ENCODE measurements around the gene VWC2. TPM values are rescaled to one million over a fixed set of nuclear protein-coding genes. Genes with fewer than 3 reads are reported as not detected.

Gene VWC2
- under 1 TPM; 0.10 to 0.60 TPM for total RNA-seq
- long read RNA-seq, donor 1, full-length matches to known transcripts = 1 of 2 reads
- long read RNA-seq, donor 1, partial matches to known transcripts = 0 of 2 reads
- long read RNA-seq, donor 1, other reads (novel, unspliced or antisense) = 1 of 2 reads
- long read RNA-seq, donor 2 = 0 reads

GRCh38 chr7:49773218-49773935 lies at the start of gene VWC2:
TSS of gene VWC2 (plus strand) at chr7:49773638. CDS start at chr7:49775436, 1,798 bp downstream.
- no peak for DNase-seq (ENCODE audit: low spot score)
- intact Hi-C loops (cut with DNase I) = no loop called here

DNA sequence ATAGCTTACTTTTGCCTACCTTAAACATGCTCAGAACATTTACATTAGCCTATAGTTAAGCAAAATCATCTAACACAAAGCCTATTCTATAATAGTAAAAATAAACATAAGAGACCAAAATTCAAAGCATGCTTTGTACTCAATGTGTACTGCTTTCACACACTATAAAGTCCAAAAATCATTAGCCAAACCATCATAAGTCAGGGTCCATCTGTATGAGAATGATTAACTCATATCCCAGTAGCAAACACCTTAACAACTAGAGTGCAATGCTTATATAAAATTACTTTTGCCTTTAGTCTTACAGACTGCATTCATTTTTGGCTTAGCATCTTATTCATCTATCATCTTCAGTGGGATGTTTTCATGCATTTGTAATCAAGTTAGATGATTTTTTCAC lies 49.4 kb upstream of the VWC2 start:
- intact Hi-C loops (cut with DNase I) = no loop called here
- no peak for DNase-seq (ENCODE audit: low spot score)

DNA sequence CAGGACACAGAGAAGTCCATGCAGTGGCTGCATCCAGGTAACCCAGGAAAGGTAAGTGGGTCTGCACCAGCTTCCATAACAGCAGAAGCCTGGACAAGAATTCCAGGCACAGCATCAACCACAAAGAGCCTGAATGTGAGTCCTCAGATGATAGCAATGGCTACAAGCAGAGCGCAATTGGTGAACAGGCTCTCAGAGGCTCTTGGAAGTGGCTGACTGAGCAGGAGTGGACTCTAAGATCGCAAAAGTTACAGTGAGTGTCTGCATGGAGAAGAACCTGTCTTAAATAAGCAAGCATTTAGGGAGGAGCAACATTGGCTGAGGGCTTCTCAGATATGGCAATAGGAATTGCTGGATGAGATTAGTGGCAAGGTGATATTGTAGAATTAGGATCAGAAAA lies 41.6 kb upstream of the VWC2 start:
- intact Hi-C loops (cut with DNase I) = no loop called here

GRCh38 chr7:49762666-49763065 lies 10.8 kb upstream of the VWC2 start:
- no peak for DNase-seq (ENCODE audit: low spot score)
- intact Hi-C loops (cut with DNase I) = no loop called here

More for the DNA sequence above, 41.6 kb upstream of the VWC2 start:
- no peak for DNase-seq (ENCODE audit: low spot score)

- intact Hi-C loops (cut with DNase I) = no loop called here
Measured at GRCh38 chr7:49763791-49764190, 9.6 kb upstream of the VWC2 start.

GRCh38 chr7:49766966-49767365 lies 6.5 kb upstream of the VWC2 start:
- intact Hi-C loops (cut with DNase I) = no loop called here
- DNase-seq (ENCODE audit: low spot score) = no peak

More at GRCh38 chr7:49763791-49764190, 9.6 kb upstream of the VWC2 start:
- DNase-seq (ENCODE audit: low spot score) = no peak

DNA sequence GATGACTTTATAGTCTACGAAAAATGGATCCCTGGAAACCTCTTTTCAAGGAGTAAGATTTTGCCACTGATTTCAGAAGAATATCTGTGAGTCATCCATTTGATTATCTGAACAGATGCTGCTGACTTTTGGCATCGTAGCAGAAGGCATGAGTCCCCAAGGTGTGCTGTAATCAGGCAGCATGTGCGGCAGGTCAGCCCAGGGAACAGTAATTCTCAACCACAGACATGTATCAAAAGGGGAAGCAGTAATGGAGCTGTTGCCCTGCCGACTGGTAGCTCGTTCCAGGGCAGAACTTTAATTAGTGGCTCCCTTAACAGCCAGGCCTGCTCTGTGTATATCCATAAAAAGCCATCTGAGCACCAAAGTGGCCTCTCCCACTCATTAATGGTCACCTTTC lies 5.7 kb upstream of the VWC2 start:
- no peak for DNase-seq (ENCODE audit: low spot score)
- intact Hi-C loops (cut with DNase I) = no loop called here

DNA sequence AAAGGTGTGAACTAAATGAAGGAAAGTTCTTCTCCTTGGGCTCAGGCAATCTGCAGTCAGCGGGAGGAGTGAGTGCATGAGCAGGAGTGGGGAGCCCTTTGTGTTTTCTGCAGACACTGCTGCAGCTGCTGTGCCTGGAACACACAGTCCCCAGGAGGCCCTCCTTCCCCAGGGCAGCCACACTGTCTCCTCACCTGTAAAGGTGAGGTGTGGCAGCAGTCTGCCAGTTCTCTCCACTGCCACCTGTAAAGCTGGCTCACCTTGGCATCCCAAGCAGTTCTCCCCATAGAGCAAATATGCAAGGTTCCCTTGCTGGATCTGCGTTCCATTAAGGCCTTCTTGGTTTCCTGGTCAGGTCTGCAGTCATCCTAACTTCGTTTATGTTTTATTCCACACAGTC lies 5.2 kb upstream of the VWC2 start:
- no peak for DNase-seq (ENCODE audit: low spot score)
- intact Hi-C loops (cut with DNase I) = no loop called here

DNA sequence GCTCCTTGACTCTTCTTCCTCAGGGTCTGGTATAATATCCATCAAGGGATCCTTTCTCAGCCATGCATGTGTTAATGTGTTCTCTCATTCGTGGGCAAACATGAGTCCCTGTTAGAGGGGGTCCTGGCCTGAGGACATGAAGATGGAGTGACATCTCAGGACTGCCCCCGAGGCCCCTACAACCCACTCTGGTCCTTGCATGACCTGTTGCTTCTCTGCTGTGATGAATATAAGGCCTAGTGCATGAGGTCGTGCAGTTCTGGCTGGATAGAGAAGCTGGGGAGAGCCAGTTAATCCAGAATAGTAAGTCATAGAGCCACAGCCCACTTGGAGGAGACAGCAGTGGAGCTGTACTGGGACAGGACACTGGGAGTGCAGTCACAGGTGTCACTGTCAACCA lies 4.6 kb upstream of the VWC2 start:
- intact Hi-C loops (cut with DNase I) = no loop called here
- DNase-seq (ENCODE audit: low spot score) = no peak

GRCh38 chr7:49769285-49769857 lies 4.1 kb upstream of the VWC2 start:
- no peak for DNase-seq (ENCODE audit: low spot score)

GRCh38 chr7:49770838-49771237 lies 2.6 kb upstream of the VWC2 start:
- intact Hi-C loops (cut with DNase I) = no loop called here
- no peak for DNase-seq (ENCODE audit: low spot score)

More at GRCh38 chr7:49769285-49769857, 4.1 kb upstream of the VWC2 start:
- intact Hi-C loops (cut with DNase I) = no loop called here

GRCh38 chr7:49771427-49772176 lies 1.8 kb upstream of the VWC2 start:
- no peak for DNase-seq (ENCODE audit: low spot score)
- intact Hi-C loops (cut with DNase I) = no loop called here

GRCh38 chr7:49772916-49773217 lies 571 bp upstream of the VWC2 start:
- intact Hi-C loops (cut with DNase I) = no loop called here
- DNase-seq (ENCODE audit: low spot score) = no peak

DNA sequence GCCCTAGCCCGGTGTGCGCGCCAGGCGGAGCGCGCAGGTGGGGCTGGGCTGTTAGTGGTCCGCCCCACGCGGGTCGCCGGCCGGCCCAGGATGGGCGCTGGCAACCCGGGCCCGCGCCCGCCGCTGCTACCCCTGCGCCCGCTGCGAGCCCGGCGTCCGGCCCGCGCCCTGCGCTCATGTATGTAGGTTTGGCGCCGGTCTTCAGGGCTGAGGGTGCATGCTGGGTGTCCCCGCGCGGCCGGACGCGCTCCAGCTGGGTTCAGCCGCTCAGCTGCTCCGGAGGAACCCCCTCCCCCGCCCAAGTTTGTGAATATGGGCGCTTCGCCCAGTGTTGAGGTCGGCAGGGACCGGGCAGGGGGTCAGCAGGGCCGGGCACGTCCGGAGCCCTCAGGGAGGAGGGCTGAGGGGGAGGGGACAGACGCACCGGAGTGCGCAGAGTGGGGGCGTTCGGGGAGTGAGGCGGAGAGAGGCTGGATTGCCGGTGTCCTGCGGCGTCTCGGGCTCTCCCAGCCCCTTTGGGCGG lies 559 bp downstream of the VWC2 start:
- no peak for DNase-seq (ENCODE audit: low spot score)
- intact Hi-C loops (cut with DNase I) = no loop called here

DNA sequence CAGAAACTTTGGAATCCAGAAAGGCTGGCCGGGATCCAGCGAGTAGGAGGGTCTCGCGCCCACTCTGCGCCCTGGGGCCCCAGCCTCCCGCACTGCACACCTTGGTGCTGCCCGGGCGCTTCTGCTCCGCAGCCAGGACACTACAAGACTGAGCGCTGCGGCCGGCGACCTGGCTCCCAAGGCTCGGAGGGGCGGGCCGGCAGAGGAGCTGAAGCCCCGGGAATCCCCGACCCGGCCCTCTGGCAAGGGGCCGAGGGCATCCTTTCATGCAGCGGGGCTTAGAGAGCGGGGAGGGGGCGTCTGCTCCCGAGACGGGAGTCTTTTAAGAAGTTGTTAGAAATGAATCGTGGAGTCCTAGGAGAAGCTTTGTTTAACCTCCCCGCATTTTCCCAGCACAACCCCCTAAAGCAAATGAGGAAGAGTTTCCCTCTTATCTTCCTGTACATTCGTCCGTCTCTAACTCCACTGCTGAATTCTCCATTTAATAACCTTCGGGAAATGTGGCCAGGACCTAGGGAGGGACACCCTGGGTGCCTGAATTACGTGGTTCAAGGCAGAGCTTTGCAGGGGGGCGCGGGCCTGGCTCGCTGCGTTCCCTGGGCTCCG lies 1.1 kb downstream of the VWC2 start:
- DNase-seq (ENCODE audit: low spot score) = no peak
- intact Hi-C loops (cut with DNase I) = no loop called here

DNA sequence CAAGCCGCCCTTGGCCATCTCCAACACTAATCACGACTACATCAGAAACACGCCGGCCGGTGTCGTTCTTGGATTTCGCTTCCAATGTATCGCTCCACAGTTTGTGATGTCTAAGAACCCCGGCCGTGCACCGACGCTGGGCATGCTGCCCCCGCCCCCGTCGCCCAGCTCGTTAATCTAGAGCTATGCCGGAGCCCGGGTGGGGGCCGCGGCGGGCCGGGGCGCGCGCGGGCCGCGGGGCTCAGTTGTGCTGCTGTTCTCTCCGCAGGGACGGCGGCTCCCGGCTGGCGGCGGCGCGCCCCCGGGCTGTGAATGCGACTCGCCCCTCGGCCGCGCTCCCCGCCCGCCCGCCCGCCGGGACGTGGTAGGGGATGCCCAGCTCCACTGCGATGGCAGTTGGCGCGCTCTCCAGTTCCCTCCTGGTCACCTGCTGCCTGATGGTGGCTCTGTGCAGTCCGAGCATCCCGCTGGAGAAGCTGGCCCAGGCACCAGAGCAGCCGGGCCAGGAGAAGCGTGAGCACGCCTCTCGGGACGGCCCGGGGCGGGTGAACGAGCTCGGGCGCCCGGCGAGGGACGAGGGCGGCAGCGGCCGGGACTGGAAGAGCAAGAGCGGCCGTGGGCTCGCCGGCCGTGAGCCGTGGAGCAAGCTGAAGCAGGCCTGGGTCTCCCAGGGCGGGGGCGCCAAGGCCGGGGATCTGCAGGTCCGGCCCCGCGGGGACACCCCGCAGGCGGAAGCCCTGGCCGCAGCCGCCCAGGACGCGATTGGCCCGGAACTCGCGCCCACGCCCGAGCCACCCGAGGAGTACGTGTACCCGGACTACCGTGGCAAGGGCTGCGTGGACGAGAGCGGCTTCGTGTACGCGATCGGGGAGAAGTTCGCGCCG lies 1.9 kb downstream of the VWC2 start:
- no peak for DNase-seq (ENCODE audit: low spot score)
- intact Hi-C loops (cut with DNase I) = no loop called here

DNA sequence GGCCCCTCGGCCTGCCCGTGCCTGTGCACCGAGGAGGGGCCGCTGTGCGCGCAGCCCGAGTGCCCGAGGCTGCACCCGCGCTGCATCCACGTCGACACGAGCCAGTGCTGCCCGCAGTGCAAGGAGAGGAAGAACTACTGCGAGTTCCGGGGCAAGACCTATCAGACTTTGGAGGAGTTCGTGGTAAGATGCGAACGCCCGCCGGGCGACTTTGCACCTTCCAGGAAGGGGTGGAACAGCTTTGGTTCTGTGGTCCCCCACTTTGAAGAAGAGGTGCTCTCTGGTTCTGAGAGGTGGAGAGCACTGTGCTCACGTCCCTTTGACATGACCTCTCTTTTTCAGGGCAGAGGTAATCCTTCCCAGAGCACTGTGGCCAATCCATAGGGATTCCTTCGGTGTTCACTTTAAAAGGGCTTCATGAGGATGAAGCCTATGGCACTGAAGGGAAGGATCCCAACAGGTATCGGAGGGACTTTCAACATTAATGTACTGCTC lies 2.6 kb downstream of the VWC2 start:
- intact Hi-C loops (cut with DNase I) = no loop called here
- no peak for DNase-seq (ENCODE audit: low spot score)

DNA sequence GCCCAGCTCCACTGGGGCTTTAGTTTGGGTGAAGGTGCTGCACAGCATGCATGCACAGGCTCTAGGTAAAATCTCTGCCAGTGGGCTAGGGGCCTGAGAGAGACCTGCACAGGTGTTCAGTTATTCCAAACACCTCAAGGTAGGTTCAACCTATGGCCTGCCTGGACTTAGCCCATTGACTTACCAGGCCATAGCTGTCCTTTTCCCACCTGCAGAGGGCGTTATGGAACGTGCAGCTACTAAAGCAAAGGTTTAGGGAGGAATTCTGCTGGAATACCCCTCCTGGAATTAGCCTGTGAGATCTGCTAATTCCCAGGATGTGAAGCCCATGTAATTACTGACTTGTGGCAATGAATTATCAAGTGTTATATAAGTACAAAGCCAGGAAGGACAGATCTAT lies 3.6 kb downstream of the VWC2 start:
- intact Hi-C loops (cut with DNase I) = no loop called here
- DNase-seq (ENCODE audit: low spot score) = no peak
